B cell (primary cell): ENCODE measurements around the gene MUS81. TPM values are rescaled to one million over a fixed set of nuclear protein-coding genes. Genes with fewer than 3 reads are reported as not detected.

Experiments used
- ATAC-seq: fragments of 200-7000 bp; cut with Tn5 transposase; one replicate; pipeline ENCODE4 v1.10.0; 2021; ENCODE audit warnings: low read depth, mild to moderate bottlenecking, moderate number of reproducible peaks, moderate library complexity
- CTCF ChIA-PET: fragments of 350-600 bp; sonication (Branson Sonifier 250); formaldehyde crosslinking; loops from one replicate; lab custom pipeline; 2021; ENCODE audit warnings: antibody characterized with exemption, inconsistent platforms; lab: Charles Lee
- POLR2A ChIA-PET: fragments of 350-600 bp; sonication (Branson Sonifier 250); formaldehyde crosslinking; loops from one replicate; lab custom pipeline; 2021; ENCODE audit warnings: antibody characterized with exemption; lab: Charles Lee
- DNase-seq: peaks from one replicate; pipeline ENCODE4 v3.0.0; 2013
- H2AFZ ChIP-seq: 2 replicates; pipeline ENCODE4 v1.6.1; 2012; ENCODE audit warnings: mild to moderate bottlenecking, low read depth, low read length; ENCODE audit not compliant: insufficient read depth, poor library complexity, severe bottlenecking
- H3K27ac ChIP-seq, 2 donors: 1 replicate in 1 of 2; 2 replicates in 1 of 2; pipeline ENCODE4 v1.5.1; 2012 to 2013; ENCODE audit warnings: low read length in 2 of 2, mild to moderate bottlenecking in 2 of 2, moderate library complexity in 1 of 2
- H3K27me3 ChIP-seq, 4 experiments: fragments of 200-600 bp in 1 of 4; sonication (generic) in 1 of 4; replicated peaks in 1 of 4; 1 replicate in 2 of 4; 2 replicates in 2 of 4; pipeline versions ENCODE4 v1.6.1 to v1.7.0; 2013 to 2016; ENCODE audit warnings: low read length in 3 of 4, mild to moderate bottlenecking in 2 of 4, mixed read lengths in 1 of 4, moderate library complexity in 1 of 4; ENCODE audit not compliant: insufficient read depth in 4 of 4, control insufficient read depth in 3 of 4; ENCODE audit errors: control extremely low read depth in 1 of 4
- H3K36me3 ChIP-seq, 2 experiments: replicated peaks in 1 of 2; 1 replicate in 1 of 2; 2 replicates in 1 of 2; pipeline versions ENCODE4 v1.6.1 to v1.7.1; 2013; ENCODE audit warnings: low read length in 1 of 2; ENCODE audit not compliant: insufficient read depth in 2 of 2, control insufficient read depth in 1 of 2; ENCODE audit errors: control extremely low read depth in 1 of 2, extremely low read depth in 1 of 2
- H3K4me1 ChIP-seq, 2 donors: fragments of 200-600 bp in 1 of 2; sonication (generic) in 1 of 2; 1 replicate in 1 of 2; 2 replicates in 1 of 2; pipeline versions ENCODE4 v1.5.1 to v1.6.1; 2013 to 2017; ENCODE audit warnings: low read length in 2 of 2; ENCODE audit not compliant: control insufficient read depth in 2 of 2, insufficient read depth in 2 of 2
- H3K4me2 ChIP-seq: replicated peaks from 2 replicates; pipeline ENCODE3; 2012; ENCODE audit warnings: mild to moderate bottlenecking, low read depth, low read length; ENCODE audit not compliant: poor library complexity, severe bottlenecking
- H3K4me3 ChIP-seq, 5 experiments: fragments of 200-600 bp in 1 of 5; sonication (generic) in 1 of 5; 1 replicate in 3 of 5; 2 replicates in 2 of 5; pipeline versions ENCODE4 v1.5.1 to v1.7.0; 2011 to 2016; ENCODE audit warnings: low read length in 4 of 5, mild to moderate bottlenecking in 4 of 5, low read depth in 2 of 5, control low read depth in 1 of 5, moderate library complexity in 1 of 5; ENCODE audit not compliant: insufficient read depth in 1 of 5; ENCODE audit errors: control extremely low read depth in 1 of 5, extremely low read depth in 1 of 5
- H3K79me2 ChIP-seq: fragments of 200-600 bp; sonication (generic); one replicate; pipeline ENCODE4 v1.6.0; 2016; ENCODE audit warnings: low read length; ENCODE audit not compliant: control insufficient read depth, insufficient read depth
- H3K9ac ChIP-seq: fragments of 200-600 bp; sonication (generic); 2 replicates; pipeline ENCODE4 v1.6.1; 2017; ENCODE audit warnings: mild to moderate bottlenecking, low read length, moderate library complexity
- H3K9me3 ChIP-seq, 3 donors: one replicate each; pipeline versions ENCODE4 v1.6.1 to v1.7.1; 2013; ENCODE audit warnings: low read length in 2 of 3; ENCODE audit not compliant: control insufficient read depth in 2 of 3, insufficient read depth in 1 of 3; ENCODE audit errors: control extremely low read depth in 1 of 3
- H4K20me1 ChIP-seq: 2 replicates; pipeline ENCODE4 v1.6.0; 2012; ENCODE audit warnings: mild to moderate bottlenecking, low read length; ENCODE audit not compliant: insufficient read depth, control insufficient read depth, poor library complexity, severe bottlenecking
- H3K27ac Mint-ChIP-seq: one replicate; pipeline ENCODE4 v1.8.0; 2021; ENCODE audit warnings: mixed read lengths
- H3K27me3 Mint-ChIP-seq: one replicate; pipeline ENCODE4 v1.8.0; 2021; ENCODE audit warnings: mixed read lengths
- H3K4me1 Mint-ChIP-seq: one replicate; pipeline ENCODE4 v1.8.0; 2021; ENCODE audit warnings: mixed read lengths
- H3K4me3 Mint-ChIP-seq: one replicate; pipeline ENCODE4 v1.8.0; 2021; ENCODE audit warnings: mixed read lengths
- H3K9me3 Mint-ChIP-seq: one replicate; pipeline ENCODE4 v1.8.0; 2022; ENCODE audit warnings: mixed read lengths; ENCODE audit not compliant: insufficient read depth
- EZH2 ChIP-seq: IDR thresholded peaks from 2 replicates; pipeline ENCODE4 v1.6.1; 2012; ENCODE audit warnings: borderline replicate concordance, low read depth, mild to moderate bottlenecking, moderate library complexity, low read length; ENCODE audit not compliant: insufficient read depth, poor library complexity, severe bottlenecking
- WGBS: methylation state at CpG from one replicate; pipeline ENCODE4 v1.1.5; 2013; ENCODE audit warnings: missing lambda C conversion rate; ENCODE audit not compliant: insufficient coverage; 5-methylcytosine and 5-hydroxymethylcytosine counted together
- intact Hi-C: fragments of 100-400 bp; cut with micrococcal nuclease; formaldehyde crosslinking; loops from one replicate; pipeline ENCODE4 v1.10.0; 2022
- polyA plus RNA-seq: library from polyadenylated mRNA; depleted of rRNA; stranded (reverse); fragments of >200 nt; gene quantifications from 2 replicates; pipeline ENCODE4 v1.2.3, GENCODE V29; 2012
- total RNA-seq, 2 donors: library from RNA; stranded (reverse); fragments of 120-200 nt in 1 of 2; gene quantifications; 1 replicate in 1 of 2; 2 replicates in 1 of 2; pipeline versions ENCODE4 v1.2.3 to v1.2.4, GENCODE V29; 2013 to 2022
- TF ChIP-seq, protein P1 (sequence below): fragments of 200-600 bp; IDR thresholded peaks from one replicate; pipeline ENCODE4 v1.8.0; 2022; ENCODE audit warnings: antibody characterized with exemption, mild to moderate bottlenecking

MUS81 gene
- total and polyA plus RNA-seq, 2 donors (not counting 1 experiment from before 2014, with no cell fraction given), result 74.5 to 134 TPM

DNA sequence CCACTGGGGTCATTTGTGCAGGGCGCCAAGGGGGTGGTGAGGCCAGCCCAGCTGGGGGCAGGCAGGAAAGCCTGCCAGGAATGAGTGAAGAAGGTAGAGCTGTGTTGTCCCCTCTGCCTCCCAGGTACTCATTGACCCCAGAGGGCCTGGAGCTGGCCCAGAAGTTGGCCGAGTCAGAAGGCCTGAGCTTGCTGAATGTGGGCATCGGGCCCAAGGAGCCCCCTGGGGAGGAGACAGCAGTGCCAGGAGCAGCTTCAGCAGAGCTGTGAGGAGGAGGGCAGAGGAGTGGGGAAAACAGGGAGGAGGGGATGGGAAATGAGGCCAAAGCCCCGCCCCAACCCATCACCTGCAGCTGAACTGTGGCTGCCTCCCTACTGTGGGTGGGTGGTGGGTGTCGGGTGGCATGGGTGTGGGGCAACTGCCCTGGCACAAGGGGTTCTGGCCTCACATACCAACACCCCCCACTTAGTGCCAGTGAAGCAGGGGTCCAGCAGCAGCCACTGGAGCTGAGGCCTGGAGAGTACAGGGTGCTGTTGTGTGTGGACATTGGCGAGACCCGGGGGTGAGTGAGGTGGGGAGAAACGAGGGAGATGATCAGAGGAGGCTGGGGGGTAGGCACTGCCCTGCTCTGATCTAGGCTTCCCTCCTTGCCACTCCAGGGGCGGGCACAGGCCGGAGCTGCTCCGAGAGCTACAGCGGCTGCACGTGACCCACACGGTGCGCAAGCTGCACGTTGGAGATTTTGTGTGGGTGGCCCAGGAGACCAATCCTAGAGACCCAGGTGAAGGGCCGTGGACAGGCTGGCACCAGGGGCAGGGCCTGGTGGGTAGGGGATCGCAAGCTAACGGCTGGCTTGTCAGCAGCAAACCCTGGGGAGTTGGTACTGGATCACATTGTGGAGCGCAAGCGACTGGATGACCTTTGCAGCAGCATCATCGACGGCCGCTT lies 3.0 kb downstream of the MUS81 start:
- H3K27ac ChIP-seq, result no peak overlapping the region
- no peak overlapping the region for H3K9ac ChIP-seq
- no peak overlapping the region for H3K4me2 ChIP-seq
- no peak overlapping the region for H2AFZ ChIP-seq
- intact Hi-C loops, result no loop called here
- POLR2A ChIA-PET, result no interaction called here
- 99% methylated on average over 17 of the region's 24 CpGs for WGBS
- H3K4me1 ChIP-seq, result peaks cover 16 to 33% of the 10 kb centered on the region in 2 donors
- H3K9me3 Mint-ChIP-seq, result no peaks in the 10 kb centered on the region
- no peak overlapping the region for H3K4me3 ChIP-seq
- H3K27me3 ChIP-seq, result no peaks in the 10 kb centered on the region
- peaks cover 34% of the 10 kb centered on the region for H4K20me1 ChIP-seq
- no peak for ATAC-seq
- H3K9me3 ChIP-seq, result no peaks in the 10 kb centered on the region
- peak; percentile 20 for DNase-seq
- H3K4me1 Mint-ChIP-seq, result peaks cover 27% of the 10 kb centered on the region
- TF ChIP-seq, protein P1, sequence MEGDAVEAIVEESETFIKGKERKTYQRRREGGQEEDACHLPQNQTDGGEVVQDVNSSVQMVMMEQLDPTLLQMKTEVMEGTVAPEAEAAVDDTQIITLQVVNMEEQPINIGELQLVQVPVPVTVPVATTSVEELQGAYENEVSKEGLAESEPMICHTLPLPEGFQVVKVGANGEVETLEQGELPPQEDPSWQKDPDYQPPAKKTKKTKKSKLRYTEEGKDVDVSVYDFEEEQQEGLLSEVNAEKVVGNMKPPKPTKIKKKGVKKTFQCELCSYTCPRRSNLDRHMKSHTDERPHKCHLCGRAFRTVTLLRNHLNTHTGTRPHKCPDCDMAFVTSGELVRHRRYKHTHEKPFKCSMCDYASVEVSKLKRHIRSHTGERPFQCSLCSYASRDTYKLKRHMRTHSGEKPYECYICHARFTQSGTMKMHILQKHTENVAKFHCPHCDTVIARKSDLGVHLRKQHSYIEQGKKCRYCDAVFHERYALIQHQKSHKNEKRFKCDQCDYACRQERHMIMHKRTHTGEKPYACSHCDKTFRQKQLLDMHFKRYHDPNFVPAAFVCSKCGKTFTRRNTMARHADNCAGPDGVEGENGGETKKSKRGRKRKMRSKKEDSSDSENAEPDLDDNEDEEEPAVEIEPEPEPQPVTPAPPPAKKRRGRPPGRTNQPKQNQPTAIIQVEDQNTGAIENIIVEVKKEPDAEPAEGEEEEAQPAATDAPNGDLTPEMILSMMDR, result no peak
- no peak for TF ChIP-seq EZH2
- H3K27me3 Mint-ChIP-seq, result no peaks in the 10 kb centered on the region
- H3K36me3 ChIP-seq, result peaks cover 0 to 52% of the 10 kb centered on the region in 2 experiments
- CTCF ChIA-PET, result interaction anchor here (1.1 to 8.6 kb wide), 2 partner anchors 10 to 24 kb away, joined by 3 to 244 read pairs; partner anchors contain the start of genes CCDC85B and FIBP
- H3K4me3 Mint-ChIP-seq, result no peak overlapping the region
- no peak overlapping the region for H3K27ac Mint-ChIP-seq
- peaks cover 30% of the 10 kb centered on the region for H3K79me2 ChIP-seq
